Motor neuron (in vitro differentiated cells): Measurements from ENCODE around the gene ZNF785. TPM values are rescaled to one million over a fixed set of nuclear protein-coding genes. Genes with fewer than 3 reads are reported as not detected.
A peak's percentile ranks its signal among the peaks of the same experiment; 100 is the strongest.
"Not testable (repeated sequence)": the region's sequence is repeated elsewhere in the genome, so short reads cannot be mapped to it uniquely, and the experiment has no call there.

Experiments used
- ATAC-seq, 8 experiments: fragments of 200-7000 bp; cut with Tn5 transposase; replicated peaks in 6 of 8; 2 replicates each; pipeline ENCODE4 v1.8.0; 2021; ENCODE audit warnings: mild to moderate bottlenecking in 8 of 8, moderate library complexity in 8 of 8
- H3K27ac ChIP-seq, 2 donors: fragments of 250-450 bp; sonication (Bioruptor Pico); 2 replicates each; pipeline ENCODE4 v1.9.0; 2021; ENCODE audit warnings: antibody characterized with exemption in 2 of 2, mild to moderate bottlenecking in 2 of 2, moderate library complexity in 1 of 2
- H3K4me1 ChIP-seq, 2 donors: fragments of 250-450 bp; sonication (Bioruptor Pico); replicated peaks in 1 of 2; 2 replicates each; pipeline ENCODE4 v1.6.1; 2021; ENCODE audit warnings: antibody characterized with exemption in 2 of 2, mild to moderate bottlenecking in 2 of 2, moderate library complexity in 1 of 2
- H3K4me3 ChIP-seq, 5 donors: fragments of 250-450 bp; sonication (Bioruptor Pico); 2 replicates each; pipeline ENCODE4 v1.9.0; 2021; ENCODE audit warnings: antibody characterized with exemption in 5 of 5, mild to moderate bottlenecking in 5 of 5, moderate library complexity in 4 of 5
- WGBS, 10 experiments: fragments of 450-650 bp; shearing (Covaris generic); methylation state at CpG; one replicate each; pipeline ENCODE4 v1.0.0; 2022; 5-methylcytosine and 5-hydroxymethylcytosine counted together
- in situ Hi-C, 9 experiments: fragments of 400-800 bp; cut with MboI; loops; one replicate each; pipeline ENCODE4 v1.15.0; 2021; ENCODE audit warnings: low sequenced_read_pairs in 9 of 9, low pct_unique_long_range_greater_than_20kb in 2 of 9; ENCODE audit not compliant: unreplicated experiment in 9 of 9
- total RNA-seq, 8 experiments: library from RNA; unstranded; fragments of 300-600 nt; gene quantifications; 2 replicates each; pipeline versions ENCODE4 v1.2.3 to v1.2.4, GENCODE V29; 2022

ZNF785 gene
- total RNA-seq, 8 experiments from 2014 or later, result 4.9 to 15.0 (median 11.2) TPM

GRCh38 chr16:30592871-30593270, 7.4 kb upstream of the ZNF785 start:
- ATAC-seq, result no peak
- no peak overlapping the region for H3K27ac ChIP-seq
- no peaks in the 10 kb centered on the region for H3K4me1 ChIP-seq
- no peak overlapping the region for H3K4me3 ChIP-seq
- WGBS, 10 experiments, result 40 to 100% (median 88%) methylated on average over 1 to 4 of the region's 4 CpGs; no CpG with 5 or more reads in 2 of the 10 experiments
- in situ Hi-C loops, result no loop called here

DNA sequence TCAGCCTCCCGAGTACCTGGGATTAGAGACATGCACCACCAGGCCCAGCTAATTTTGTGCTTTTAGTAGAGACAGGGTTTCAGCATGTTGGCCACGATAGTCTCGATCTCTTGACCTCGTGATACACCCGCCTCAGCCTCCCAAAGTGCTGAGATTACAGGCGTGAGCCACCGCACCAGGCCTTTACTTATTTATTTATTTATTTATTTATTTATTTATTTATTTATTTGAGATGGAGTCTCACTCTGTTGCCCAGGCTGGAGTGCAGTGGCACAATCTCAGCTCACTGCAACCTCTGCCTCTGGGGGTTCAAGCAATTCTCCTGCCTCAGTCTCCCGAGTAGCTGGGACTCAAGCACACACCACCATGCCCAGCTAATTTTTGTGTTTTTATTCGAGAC, 5.4 kb upstream of the ZNF785 start:
- WGBS, 10 experiments, result 91 to 100% (median 98%) methylated on average over 1 to 8 of the region's 9 CpGs; no CpG with 5 or more reads in 5 of the 10 experiments
- H3K27ac ChIP-seq, ATAC-seq, H3K4me1 ChIP-seq, H3K4me3 ChIP-seq, in situ Hi-C loops: not testable (repeated sequence)

DNA sequence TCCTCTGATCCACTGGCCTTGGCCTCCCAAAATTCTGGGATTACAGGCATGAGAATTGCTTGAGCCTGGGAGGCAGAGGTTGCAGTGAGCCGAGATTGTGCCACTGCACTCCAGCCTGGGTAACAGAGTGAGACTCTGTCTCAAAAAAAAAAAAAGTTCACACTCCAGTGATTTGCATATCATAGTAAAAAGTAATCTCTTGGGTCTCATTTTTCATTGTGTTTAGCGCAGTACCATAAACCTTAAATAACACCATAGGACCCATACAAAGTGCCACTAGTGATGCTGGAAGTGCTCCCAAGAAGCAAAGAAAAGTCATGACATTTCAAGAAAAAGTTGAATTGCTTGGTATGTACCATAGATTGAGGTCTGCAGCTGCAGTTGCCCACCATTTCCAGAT, 4.1 kb upstream of the ZNF785 start:
- H3K4me1 ChIP-seq, ATAC-seq, in situ Hi-C loops, H3K4me3 ChIP-seq, H3K27ac ChIP-seq: not testable (repeated sequence)
- WGBS, 10 experiments, result 100% methylated on average over 1 to 2 of the region's 2 CpGs; no CpG with 5 or more reads in 5 of the 10 experiments

- no peak for ATAC-seq
- WGBS, 10 experiments, result 80 to 100% (median 96%) methylated on average over 1 to 2 of the region's 2 CpGs; no CpG with 5 or more reads in 6 of the 10 experiments
- Histone ChIP-seq H3K4me1 (peaks cover 7 to 14% of the 10 kb centered on the region in 2 donors), H3K27ac (no peak overlapping the region), H3K4me3 (no peak overlapping the region)
- in situ Hi-C loops, result no loop called here
Measured at GRCh38 chr16:30588651-30589050, 3.2 kb upstream of the ZNF785 start.

DNA sequence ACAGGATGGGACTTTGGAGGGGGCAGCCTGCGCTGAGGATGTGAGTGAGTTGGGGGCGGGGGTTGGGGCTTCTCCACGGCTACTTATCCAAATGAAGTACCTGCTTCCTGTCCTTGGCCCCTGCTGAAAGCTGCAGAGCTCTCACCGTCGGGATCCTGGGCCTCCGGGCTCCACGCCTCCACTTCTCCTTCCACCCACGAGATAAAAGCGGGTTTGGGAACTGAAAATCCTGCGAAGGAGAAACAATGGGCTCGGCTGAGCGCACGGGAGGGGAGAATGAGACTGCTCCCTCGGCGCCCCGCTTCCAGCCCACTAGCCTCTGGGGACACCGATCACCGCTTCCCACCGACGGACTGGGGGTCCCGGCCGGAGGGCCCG, 486 bp downstream of the ZNF785 start:
- peak in 1 of 8 experiments; percentile 13 for ATAC-seq
- in situ Hi-C loops, result no loop called here
- H3K4me3 ChIP-seq, result peak overlapping the region; percentile 55 to 81 (median 71)
- WGBS, 10 experiments, result 0 to 11% (median 0%) methylated on average over 3 to 10 of the region's 23 CpGs; no CpG with 5 or more reads in 7 of the 10 experiments
- H3K27ac ChIP-seq, result peak overlapping the region; percentile 78 to 87
- peaks cover 7 to 14% of the 10 kb centered on the region in 2 donors for H3K4me1 ChIP-seq

- whole genome bisulfite sequencing, 10 experiments, result 95 to 100% (median 99%) methylated on average over 4 to 13 of the region's 48 CpGs; no CpG with 5 or more reads in 4 of the 10 experiments
- peaks cover 7 to 14% of the 10 kb centered on the region in 2 donors for H3K4me1 ChIP-seq
- H3K4me3 ChIP-seq, result no peak overlapping the region
- no peak overlapping the region for H3K27ac ChIP-seq
- in situ Hi-C loops, result no loop called here
- ATAC-seq, result no peak
Measured at GRCh38 chr16:30582611-30583340, 2.7 kb downstream of the ZNF785 start.

GRCh38 chr16:30581457-30581856, 4.0 kb downstream of the ZNF785 start:
- WGBS, 10 experiments, result 17 to 100% (median 100%) methylated on average over 1 to 5 of the region's 7 CpGs; no CpG with 5 or more reads in 2 of the 10 experiments
- H3K4me1 ChIP-seq, result peaks cover 7 to 10% of the 10 kb centered on the region in 2 donors
- no peak overlapping the region for H3K4me3 ChIP-seq
- no peak for ATAC-seq
- in situ Hi-C loops, result no loop called here
- no peak overlapping the region for H3K27ac ChIP-seq

GRCh38 chr16:30574678-30575077, 10.8 kb downstream of the ZNF785 start:
- 45 to 100% (median 80%) methylated on average over 1 of the region's 1 CpG; no CpG with 5 or more reads in 5 of the 10 experiments for WGBS, 10 experiments
- no peak overlapping the region for H3K4me3 ChIP-seq
- no peak overlapping the region for H3K27ac ChIP-seq
- H3K4me1 ChIP-seq, result peaks cover 9% of the 10 kb centered on the region in 2 donors
- in situ Hi-C loops, result no loop called here
- no peak for ATAC-seq

GRCh38 chr16:30571445-30572322, 13.8 kb downstream of the ZNF785 start, which contains the start of gene ZNF688:
TSS of gene ZNF688 (minus strand) at chr16:30571714. CDS start at chr16:30571629, 85 bp downstream.
- WGBS, 10 experiments, result 0 to 6% (median 0%) methylated on average over 7 to 24 of the region's 67 CpGs; no CpG with 5 or more reads in 3 of the 10 experiments
- Histone ChIP-seq H3K4me3 (peak within 1 kb of the TSS; percentile 50 to 68 (median 60)), H3K4me1 (peaks cover 16 to 26% of the 10 kb centered on the region in 2 donors), H3K27ac (peak within 1 kb of the TSS; percentile 96 to 97)
- in situ Hi-C loops, result no loop called here
- peak; percentile 83 to 92 (median 86) for ATAC-seq

GRCh38 chr16:30570636-30571444, 14.7 kb downstream of the ZNF785 start:
- peak overlapping the region; percentile 50 to 68 (median 60) for H3K4me3 ChIP-seq
- H3K4me1 ChIP-seq, result peaks cover 16 to 26% of the 10 kb centered on the region in 2 donors
- peak in 6 of 8 experiments; percentile 0 to 1 (median 0) for ATAC-seq
- H3K27ac ChIP-seq, result peak overlapping the region; percentile 96 to 97
- WGBS, 10 experiments, result 15 to 80% (median 45%) methylated on average over 1 to 6 of the region's 22 CpGs; no CpG with 5 or more reads in 1 of the 10 experiments
- in situ Hi-C loops, result no loop called here

GRCh38 chr16:30569746-30570635, 15.5 kb downstream of the ZNF785 start:
- Histone ChIP-seq H3K4me3 (peak overlapping the region in 3 of 5 donors; percentile 58 to 68 (median 60)), H3K4me1 (peaks cover 16 to 26% of the 10 kb centered on the region in 2 donors), H3K27ac (peak overlapping the region; percentile 96 to 97)
- 72 to 100% (median 90%) methylated on average over 1 to 17 of the region's 44 CpGs; no CpG with 5 or more reads in 3 of the 10 experiments for WGBS, 10 experiments
- in situ Hi-C loops, result no loop called here
- ATAC-seq, result no peak
